Hepatic stellate cell (primary cell): ENCODE data around the gene ATG2B.

Experiments
- DNase-seq: peaks from one replicate; pipeline ENCODE4 v3.0.0; 2011; ENCODE audit warnings: low spot score

ATG2B gene

DNA sequence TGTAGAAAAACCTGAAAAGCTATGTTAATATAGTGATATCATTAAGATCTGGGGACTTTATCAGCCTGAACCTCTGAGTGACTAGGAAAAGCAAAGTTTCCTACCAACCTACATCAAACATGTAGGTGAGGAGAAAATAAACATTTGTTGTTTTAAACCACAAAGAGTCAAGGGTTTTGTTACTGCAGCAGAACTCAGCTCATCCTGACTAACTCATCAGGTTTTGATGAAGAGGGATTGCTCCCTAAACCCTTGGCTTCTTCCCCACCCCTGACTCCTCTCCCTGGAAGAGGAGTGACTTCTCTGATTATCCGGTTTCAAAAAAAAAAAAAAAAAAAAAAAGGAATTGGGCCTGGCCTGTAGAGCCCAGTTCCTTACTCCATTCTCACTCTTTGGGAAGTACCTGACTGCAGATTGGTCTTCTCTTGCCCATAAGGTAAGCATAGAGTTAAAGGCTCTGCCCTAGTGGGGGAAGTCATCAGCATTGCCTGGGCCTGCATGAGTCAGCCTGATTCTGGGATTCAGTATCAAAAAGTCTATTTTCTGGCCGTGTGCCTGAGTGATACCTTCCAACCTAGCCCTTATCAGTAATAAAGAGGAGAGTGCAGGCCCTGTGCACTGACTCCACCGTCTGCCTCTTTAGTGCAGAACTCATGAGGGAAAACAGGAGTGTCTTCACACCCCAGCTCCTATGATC, 90.2 kb downstream of the ATG2B start:
- DNase-seq = no peak

DNA sequence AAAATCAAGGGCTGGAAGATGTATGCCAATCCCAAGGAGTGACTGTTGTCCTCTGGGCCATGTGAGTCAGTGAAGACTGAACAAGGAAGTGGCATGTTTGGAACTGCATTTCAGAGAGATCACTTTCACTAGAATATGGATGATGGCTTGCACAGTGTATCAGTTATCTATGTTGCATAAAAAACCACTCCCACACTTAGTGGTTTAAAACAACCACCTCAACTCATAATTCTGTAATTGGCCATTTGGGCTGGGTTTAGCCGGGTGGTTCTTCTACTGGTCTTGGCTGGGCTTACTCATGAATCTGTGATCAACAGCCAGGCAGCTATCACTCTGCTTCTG, 91.7 kb downstream of the ATG2B start:
- DNase-seq = no peak

DNA sequence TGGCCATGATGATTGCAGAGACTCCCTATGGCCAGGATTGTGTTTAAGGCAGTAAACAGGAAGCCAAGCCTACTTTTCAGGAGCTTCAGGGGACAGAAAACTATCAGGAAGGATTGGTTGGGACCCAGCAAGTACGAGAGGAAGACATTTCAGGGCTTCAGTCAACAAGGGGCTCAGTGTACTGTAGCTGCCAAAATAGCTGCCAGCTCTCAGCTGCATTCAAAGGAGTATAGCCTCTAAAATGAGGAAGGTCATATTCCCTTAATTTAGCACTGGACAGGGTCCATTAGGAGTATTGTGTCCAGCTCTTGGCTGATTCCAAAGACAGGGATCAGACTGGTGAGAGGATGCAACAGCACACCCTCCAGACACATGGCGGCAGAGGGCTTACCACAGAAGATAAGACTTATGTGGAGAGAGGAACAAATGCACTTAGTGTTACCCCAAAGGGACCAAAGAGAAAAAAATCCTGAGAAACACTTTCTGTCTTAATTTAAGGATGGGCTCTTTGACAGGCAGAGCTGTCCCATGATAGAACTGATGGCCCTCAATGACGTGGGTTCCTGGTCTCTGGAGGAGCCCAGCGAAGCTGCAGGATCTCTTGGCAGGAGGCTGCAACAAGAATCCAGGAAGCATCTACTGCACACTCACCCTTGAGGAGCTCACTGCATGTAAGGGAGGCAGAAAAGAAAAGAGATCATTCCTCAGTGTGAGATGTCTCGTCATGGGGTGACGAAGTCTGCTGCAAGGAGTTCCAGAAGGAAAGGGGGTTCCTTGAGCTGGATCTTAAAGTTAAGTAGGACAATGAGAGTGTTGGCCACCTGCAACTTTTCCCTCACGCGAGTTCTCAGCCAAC, 92.3 kb downstream of the ATG2B start:
- DNase-seq = no peak

DNA sequence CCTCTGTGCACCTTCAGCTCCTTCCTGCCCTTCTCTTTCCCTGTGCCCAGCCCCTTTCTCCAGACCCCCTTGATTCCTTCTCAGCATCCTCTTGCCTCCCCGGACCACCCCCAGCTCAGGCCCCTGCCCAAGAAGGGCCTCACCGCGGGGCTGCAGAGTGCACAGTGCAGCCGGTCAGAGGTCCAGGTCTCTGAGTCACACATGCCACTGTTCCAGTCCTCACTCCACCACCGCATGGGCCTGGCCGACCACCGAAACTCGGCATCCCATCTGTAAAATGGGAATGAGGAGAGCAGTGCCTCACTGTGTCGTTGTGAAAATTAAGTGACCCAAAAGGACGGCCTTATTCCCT, 93.8 kb downstream of the ATG2B start:
- no peak for DNase-seq

DNA sequence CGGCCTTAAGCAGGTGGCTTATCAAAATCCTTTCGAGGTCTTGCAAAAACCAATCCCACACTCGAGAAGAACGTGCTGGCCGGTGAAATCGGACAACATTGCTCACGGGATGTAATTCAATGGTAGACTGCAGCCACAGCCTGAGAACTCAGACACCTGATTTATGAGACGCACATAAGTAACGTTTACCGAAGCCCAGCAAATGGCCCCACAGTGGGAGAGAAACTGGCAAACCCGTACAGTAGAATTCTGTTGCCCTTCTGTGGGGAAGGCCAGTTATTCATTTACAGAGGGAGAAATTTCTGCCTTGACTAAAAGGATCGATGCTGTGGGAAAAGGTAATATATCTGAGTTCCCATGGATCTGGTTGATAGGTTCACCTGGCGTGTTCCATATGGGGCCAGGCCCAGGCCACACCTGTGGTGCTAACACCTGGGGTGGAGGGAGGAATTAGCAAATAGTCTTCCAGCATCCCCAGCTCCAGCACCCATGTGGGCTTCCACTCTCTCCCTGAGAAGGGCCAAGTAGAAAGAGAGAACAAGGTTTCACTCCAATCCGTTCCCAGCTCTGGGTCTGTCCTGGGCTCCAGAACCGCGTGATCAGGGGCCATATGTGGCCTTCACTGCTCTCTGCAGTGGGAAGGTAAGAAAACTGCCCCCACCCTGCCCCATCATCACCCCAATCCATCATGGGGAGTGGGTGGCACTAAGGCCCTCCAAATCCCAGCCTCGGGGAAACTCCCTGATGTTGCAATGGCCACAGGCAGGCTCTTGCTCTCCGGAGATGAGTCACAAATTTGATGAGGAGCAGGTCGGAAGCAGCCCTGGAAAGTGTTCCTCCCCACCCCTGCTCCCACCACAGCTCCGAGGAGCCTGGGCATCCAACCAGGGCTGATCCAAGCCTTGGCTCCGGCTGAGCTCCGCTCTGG, 94.4 kb downstream of the ATG2B start:
- DNase-seq = peak; percentile 89

DNA sequence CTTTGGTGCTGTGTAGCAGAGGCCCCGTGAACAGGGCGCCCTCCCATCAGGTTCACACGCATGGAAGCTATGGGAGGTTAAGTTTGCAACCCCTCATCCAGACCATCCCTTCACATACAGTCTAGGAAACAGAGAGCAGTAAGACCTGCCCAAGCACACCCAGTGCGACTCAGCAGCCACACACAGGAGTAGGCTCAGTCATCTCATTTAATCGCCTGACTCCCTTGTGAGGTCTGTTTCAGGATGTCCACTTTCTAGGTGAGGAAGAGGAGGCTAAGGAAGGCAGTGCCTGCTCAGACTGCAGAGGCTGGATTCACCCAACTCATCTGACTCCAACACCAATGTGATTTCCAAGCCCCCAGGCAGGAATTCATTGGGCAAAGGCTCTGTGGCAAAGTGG, 95.2 kb downstream of the ATG2B start:
- DNase-seq = no peak

DNA sequence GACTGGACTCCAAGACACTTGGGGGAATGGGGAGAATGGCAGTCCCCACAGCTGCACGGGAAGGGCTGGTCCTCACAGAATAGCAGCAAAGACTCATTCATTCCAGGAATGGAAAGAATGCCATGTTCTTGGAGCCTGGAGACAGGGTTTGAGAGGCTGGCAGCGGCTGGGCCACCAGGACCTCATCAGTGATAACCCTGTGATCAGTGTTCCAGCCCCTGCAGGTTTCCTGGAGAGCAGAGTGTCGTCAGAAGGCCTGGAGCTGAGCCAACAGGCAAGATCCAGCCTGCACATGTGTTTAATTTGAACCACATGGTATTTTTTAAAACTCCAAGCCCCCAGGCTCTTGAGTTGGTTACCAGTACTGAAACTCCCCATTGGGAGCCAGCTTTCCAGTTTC, 95.8 kb downstream of the ATG2B start:
- peak; percentile 74 for DNase-seq

DNA sequence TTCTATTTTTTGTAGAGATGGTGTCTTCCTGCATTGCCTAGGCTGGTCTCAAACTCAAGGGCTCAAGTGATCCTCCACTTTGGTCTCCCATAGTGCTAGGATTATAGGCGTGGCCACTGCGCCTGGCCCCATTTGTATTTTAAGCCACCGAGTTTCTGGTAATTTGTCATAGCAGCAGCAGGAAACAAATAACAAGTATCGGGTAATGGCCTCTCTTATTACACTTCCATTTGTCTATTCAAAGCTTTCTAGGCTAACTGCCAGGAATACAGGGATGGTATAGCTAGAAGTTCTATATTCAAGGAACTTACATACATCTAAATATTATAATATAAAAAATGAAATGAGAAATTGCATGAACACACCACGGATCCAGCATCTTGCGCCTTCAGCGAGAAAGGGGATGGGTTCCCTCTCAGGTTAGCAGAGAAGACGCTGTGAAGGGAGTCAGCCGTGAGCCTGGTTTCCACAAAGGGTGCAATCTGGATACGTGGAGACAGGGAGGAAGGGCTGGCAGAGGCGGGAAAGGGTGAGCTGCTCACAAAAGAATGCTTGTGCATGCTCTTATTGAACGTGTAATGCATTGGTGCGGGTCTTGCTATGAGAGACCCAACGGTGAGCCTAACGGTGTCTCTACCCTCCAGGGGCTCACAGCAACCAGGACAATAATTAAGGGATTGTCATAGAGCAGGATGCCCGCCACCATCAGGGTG, 97.6 kb downstream of the ATG2B start:
- DNase-seq = no peak

DNA sequence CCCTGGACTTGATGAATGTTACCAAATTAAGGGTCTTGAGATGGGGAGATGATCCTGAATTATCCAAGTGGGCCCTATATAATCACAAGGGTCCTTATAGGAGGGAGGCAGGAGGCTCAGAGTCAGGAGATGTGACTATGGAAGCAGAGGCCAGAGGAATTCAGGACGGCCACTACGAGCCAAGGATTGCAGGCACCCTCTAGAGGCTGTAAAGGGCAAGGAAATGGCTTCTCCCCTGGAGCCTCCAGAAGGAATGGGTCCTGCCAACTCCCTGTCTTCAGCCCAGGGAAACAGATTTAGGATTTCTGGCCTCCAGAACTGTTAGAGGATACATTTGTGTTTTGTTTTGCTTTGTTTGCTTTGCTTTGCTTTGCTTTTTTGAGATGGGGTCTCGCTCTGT, 98.3 kb downstream of the ATG2B start:
- DNase-seq = peak; percentile 54

DNA sequence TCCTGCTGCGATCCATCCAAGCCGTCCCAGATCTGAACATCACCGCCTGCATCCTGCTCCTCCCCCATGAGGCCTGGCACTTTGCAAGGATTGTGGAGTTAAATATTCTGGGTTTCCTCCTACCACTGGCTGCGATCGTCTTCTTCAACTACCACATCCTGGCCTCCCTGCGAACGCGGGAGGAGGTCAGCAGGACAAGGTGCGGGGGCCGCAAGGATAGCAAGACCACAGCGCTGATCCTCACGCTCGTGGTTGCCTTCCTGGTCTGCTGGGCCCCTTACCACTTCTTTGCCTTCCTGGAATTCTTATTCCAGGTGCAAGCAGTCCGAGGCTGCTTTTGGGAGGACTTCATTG, 99.0 kb downstream of the ATG2B start:
- no peak for DNase-seq

DNA sequence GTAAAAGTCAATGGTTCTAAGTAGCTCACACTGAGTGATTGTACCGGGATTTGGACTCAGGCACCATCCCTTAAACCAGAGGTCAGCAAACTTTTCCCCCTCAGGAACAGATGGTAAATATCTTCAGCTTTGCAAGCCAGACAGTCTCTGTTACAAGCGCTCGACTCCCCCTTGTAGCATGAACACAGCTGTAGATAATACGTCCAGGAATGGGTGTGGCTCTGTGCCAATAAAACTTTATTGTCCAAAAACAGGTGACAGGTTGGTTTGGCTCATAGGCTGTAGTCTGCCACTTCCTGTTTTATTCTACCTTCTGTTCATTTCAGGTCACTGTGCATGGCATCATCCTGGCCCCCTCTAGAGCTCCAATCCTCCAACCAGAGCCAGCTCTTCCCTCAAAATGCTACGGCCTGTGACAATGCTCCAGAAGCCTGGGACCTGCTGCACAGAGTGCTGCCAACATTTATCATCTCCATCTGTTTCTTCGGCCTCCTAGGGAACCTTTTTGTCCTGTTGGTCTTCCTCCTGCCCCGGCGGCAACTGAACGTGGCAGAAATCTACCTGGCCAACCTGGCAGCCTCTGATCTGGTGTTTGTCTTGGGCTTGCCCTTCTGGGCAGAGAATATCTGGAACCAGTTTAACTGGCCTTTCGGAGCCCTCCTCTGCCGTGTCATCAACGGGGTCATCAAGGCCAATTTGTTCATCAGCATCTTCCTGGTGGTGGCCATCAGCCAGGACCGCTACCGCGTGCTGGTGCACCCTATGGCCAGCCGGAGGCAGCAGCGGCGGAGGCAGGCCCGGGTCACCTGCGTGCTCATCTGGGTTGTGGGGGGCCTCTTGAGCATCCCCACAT, 99.6 kb downstream of the ATG2B start:
- DNase-seq = no peak

DNA sequence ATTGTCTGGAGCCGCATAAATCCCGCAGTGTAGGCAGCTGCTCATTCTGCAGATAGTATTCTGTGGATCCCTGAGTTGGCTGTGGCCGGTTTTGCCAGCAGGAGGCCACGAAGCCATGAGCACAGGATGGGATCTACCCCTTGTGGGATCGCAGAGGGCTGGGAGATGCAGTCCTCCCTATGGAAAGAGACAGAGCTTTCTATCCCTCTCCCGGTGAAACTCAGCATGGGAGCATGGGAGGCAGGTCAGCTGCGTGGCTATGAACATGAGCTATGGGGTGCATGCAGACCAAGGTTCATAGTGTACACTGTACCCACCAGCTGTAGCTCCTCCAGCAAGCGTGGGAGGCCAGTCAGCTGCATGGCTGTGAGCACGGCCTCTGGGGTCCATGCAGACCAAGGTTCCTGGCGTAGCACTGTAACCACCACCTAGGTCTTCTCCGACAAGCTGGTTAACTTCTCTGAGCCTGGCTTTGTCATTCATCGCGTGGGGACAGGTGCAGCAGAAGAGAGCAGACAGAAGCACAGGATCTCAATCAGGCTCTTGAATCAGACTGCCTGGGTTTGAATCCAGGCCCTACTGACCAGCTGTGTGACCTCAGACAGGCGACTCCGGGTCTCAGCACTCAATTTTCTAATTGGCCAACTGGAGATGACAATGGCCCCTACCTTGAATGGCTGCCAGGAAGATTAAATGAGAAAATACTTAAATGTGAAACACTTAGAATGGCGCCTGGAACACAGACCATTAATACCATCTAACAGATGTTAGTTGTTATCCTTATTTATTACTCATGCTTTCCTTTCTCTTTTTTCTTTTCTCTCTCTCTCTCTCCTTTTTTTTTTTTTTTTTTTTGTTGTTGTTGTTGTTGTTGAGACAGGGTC, 101.1 kb downstream of the ATG2B start:
- DNase-seq = no peak

DNA sequence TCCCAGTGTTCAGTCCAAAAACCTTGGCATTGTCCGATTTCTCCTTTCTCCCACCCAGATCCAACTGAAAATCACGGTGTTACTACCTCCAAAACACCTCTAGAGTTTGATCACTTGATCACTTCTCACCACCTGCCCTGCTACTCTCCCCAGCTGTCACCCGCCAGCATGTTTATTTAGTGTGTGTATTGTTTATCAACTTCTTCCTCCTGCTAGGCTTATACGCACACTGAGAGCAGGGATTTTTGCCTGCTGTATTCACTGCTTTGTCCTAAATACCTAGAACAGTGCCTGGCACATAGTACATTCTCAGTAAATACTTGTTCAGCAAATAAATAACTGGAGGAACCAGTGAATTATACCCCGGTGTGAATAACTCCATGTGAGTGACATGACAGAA, 102.1 kb downstream of the ATG2B start:
- no peak for DNase-seq

DNA sequence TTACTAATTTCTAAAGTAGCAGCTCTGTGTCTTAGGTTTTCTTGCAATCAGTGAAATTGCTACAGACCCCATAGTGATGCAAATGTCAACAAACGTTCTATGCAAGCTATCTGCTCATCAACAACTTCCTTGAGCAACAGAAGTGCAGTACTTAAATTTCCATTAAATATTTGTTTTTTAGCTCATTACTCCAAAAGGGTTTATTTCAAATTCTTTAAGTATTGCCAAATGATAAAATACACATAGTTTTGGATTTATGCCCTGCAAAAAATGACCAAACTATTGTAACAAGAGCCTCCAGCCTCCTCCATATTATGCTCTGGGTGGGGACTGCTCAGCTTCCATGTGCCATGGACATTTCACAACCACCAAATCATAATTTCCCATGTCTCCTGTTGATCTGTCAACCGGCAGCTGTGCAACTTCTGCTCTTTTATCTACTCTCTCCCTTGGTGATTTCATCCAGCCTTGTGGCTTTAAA, 102.8 kb downstream of the ATG2B start:
- peak; percentile 82 for DNase-seq

DNA sequence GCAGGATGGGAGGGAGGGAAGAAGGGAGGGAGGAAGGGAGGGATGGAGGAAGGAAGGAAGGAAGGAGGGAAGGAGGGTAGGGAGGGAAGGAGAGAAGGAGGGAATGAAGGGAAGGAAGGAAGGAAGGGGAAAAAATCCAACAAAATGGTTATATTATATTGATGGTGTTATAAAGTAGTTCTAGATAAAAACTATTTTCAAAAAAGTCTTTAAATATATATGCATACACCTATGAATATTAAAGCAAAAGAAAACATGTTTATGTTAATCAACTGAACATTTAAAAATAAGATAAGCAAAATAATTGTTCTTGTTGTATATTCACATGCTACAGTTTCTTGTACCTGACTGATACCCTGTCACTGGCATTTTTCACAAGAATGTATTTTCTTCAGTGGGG, 105.2 kb downstream of the ATG2B start:
- DNase-seq = no peak

DNA sequence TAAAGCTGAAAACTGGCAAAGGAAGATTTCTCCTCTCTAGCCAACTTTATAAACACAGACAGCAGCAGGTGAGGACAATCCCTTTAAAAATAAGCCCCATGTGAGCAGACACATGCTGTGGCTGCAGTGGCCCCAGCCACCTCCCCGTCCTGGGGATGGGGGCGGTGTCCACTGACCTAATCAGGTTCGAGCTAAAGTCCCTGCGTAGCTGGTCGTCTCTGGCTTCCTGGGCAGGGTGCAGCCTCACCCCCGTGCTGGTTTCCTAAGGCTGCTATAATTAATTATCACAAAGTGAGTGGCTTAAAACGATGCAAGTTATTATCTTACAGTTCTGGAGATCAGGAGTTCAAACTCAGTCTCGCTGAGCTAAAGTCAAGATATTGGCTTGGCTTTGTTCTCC, 106.1 kb downstream of the ATG2B start:
- no peak for DNase-seq

DNA sequence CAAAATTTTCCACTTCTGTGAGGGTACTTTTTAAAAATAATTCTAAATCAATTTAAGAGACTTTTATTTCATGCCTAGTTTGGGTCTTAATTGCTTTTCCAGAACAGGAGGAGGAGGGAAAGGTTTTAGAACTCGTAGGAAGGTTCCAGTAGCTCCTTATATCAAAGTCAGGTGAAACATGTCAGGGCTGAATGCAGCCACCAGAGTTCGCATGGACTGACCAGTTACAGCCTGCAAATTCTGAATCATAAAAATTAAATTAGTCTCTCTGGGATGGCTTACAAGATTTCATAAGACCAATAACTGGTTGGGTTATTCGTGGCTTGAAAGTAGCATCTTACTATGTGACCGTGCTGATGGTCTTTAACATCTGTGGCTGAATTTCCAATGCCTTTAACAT, 106.7 kb downstream of the ATG2B start:
- DNase-seq = peak; percentile 42

DNA sequence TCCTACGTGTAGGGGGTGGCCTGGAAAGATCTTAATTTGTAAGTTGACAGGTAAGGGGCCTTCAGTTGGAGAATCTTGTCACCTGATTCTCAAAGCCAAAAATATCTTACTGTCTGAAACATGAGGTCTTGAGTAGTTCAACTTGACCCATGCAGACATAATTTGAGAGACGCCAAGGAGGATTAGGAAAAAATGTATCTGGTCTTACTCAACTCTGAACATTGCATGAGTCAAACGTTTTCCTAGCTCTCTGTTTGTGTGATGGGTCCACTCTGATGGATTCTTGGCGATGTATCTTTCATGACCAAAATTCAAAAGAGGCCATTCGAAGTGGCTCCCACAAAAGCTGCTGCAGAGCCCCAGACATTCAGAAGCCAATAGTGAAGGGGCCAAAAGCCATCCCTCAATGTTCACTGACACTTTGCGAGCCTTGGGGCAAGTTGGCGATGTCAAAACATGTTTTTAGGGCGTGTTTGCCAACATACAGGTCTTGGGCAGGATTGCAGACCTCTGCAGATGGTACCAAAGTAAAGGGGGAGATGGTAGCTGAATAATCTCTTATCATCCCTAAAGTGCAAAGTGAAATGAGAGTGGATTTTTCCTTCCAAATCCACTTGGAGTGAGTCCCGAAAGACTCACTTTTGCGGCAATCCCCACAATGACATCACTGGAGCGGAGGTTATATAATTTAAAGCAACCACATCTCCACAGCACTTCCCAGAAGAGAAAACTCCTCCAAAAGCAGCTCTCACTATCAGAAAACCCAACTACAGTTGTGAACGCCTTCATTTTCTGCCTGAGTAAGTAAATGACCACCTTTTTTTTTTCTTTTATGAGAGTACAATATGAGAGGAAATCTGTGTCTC, 107.4 kb downstream of the ATG2B start, which contains the start of gene BDKRB1:
Gene BDKRB1 (plus strand): TSS at position 710 of the 866 bp plus-strand sequence. CDS start 7,473 bp downstream, outside the sequence.
- DNase-seq = peak; percentile 80

DNA sequence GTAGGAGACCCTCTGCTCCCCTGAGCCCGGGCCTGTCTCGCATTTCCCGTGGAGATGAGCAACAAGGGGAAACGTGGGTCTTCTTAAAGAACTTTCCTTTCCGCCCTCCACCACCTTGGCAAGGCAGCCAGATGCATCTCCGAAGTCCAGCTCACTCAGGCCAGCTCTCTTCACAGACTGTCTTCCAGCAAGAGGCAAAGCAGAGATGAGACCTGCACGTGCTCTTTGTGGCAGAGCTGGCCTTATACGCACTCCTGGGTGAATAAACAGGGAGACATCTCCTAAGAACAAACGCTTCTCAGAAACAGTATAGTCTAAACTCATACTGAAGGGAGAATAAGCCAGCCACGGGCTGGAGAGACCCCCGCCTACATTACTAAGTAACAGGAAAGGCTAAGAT, 108.5 kb downstream of the ATG2B start:
- no peak for DNase-seq
